GM13977 (cell line): ENCODE results near the gene DHRSX.

Source experiments
- DNase-seq: peaks from one replicate; pipeline ENCODE4 v3.0.0; 2012; ENCODE audit warnings: low spot score
- CTCF ChIP-seq: IDR thresholded peaks from 2 replicates; pipeline ENCODE4 v1.5.1; 2012; ENCODE audit warnings: mild to moderate bottlenecking, control low read depth; ENCODE audit not compliant: insufficient read depth; ENCODE audit errors: extremely low read depth, missing control alignments
- in situ Hi-C: fragments of 300-500 bp; cut with MboI; formaldehyde crosslinking; loops from one replicate; pipeline ENCODE4 v1.12.0; 2022; ENCODE audit warnings: low sequenced_read_pairs, low pct_unique_long_range_greater_than_20kb, mixed read lengths, inconsistent platforms; ENCODE audit not compliant: unreplicated experiment

Gene DHRSX

GRCh38 chrX:2503591-2504500 is 3.1 kb upstream of the DHRSX start:
- no peak for TF ChIP-seq CTCF
- DNase-seq = no peak
- in situ Hi-C loops = no loop called here

- TF ChIP-seq CTCF = no peak
- in situ Hi-C loops = no loop called here
- DNase-seq = no peak
Observed at GRCh38 chrX:2502668-2503519, 2.1 kb upstream of the DHRSX start.

GRCh38 chrX:2502120-2502667 is 1.4 kb upstream of the DHRSX start:
- DNase-seq = no peak
- in situ Hi-C loops = no loop called here
- no peak for TF ChIP-seq CTCF

- in situ Hi-C loops = no loop called here
- peak; percentile 28 for DNase-seq
- no peak for TF ChIP-seq CTCF
Observed at GRCh38 chrX:2501559-2502102, 855 bp upstream of the DHRSX start.

- in situ Hi-C loops = no loop called here
- peak; percentile 53 for TF ChIP-seq CTCF
- no peak for DNase-seq
Observed at GRCh38 chrX:2500091-2500802, 529 bp downstream of the DHRSX start.

GRCh38 chrX:2499507-2499906 is 1.3 kb downstream of the DHRSX start:
- in situ Hi-C loops = no loop called here
- no peak for TF ChIP-seq CTCF

More at GRCh38 chrX:2499507-2499906, 1.3 kb downstream of the DHRSX start:
- DNase-seq = no peak
